Measurements from ENCODE around the gene ERBB4. TPM values are rescaled to one million over a fixed set of nuclear protein-coding genes. Genes with fewer than 3 reads are reported as not detected.

The ERBB4 gene
- total RNA-seq: under 0.01 and 0.24 TPM in 2 replicates

DNA sequence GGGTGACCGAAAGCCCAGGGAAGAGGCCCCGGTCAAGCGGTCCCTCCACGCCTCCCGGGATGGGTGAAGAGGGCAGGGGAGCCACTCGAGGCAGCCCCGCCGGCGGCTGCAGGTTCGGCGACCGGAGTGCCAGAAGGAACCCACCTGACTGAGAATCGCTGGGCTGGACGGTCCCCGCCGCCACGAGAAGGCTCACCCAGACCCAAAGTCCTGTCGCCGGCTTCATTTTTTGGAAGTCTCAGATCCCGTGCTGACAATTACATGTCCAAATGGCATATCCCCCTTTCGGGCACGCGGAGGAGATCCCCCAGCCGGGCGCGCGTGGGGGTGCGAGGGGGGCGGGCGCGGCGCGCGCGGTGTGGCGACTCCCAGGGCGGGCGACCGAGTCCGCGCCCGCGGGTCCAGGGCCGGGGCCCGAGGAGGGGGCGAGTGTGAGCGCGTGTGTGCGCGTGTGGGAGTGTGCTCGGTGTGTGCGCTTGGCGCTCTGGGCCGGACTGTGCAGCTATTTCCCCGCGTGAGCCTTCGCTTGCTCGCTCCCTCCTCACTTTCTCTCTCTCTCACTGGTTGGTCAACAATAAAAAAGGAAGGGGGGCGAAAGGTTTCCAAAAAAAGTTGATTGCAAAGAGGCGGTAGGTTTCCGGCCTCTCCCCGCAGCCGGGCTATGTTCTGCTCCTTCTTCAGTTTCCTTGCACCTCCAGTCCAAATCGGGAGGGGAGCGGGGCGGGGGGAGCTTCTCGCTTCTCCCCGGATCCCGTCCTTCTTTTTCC is at the start of gene ERBB4:
TSS of gene ERBB4 (minus strand) at position 498 of the 767 bp plus-strand sequence. CDS start at position 226, 272 bp downstream.

Small RNA genes within 50 kb of the gene (small RNA-seq; reads per million reads assigned to genes)
- not detected for gene MIR548F2
- gene RNA5SP119: 0.44 reads per million
